GM12891 (cell line): ENCODE measurements around the gene COMP.

Experiments used
- POLR2A ChIP-seq: IDR thresholded peaks from 2 replicates; pipeline ENCODE4 v1.6.1; 2011; ENCODE audit warnings: low read depth, low read length, control low read depth
- POLR2AphosphoS5 ChIP-seq: IDR thresholded peaks from 2 replicates; pipeline ENCODE4 v1.6.1; 2011; ENCODE audit warnings: low read depth, low read length, control low read depth
- POU2F2 ChIP-seq: IDR thresholded peaks from 2 replicates; pipeline ENCODE4 v1.6.1; 2011; ENCODE audit warnings: low read depth, mild to moderate bottlenecking, control low read depth, low read length, moderate library complexity
- SPI1 ChIP-seq: IDR thresholded peaks from 2 replicates; pipeline ENCODE4 v1.6.1; 2011; ENCODE audit warnings: low read depth, low read length, control low read depth
- TAF1 ChIP-seq: IDR thresholded peaks from 2 replicates; pipeline ENCODE4 v1.6.1; 2011; ENCODE audit warnings: low read depth, low read length, control low read depth

DNA sequence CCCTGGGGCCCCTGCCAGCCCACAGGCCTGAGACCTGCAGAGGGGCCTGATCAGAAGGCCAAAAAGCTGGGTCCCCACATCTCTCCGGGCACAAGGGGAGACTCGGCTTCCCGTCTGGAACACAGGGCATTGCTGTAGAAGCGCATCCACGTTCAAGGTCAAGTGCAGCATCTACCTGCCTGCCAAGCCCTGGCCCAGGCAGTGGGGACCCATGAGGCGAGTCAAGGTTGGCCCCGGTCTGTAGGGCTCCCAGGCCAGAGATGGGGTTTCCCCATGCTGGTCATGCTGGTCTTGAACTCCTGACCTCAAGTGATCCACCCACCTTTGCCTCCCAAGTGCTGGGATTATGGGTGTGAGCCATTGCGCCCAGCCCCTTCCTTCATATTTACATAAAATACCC is 13.5 kb upstream of the COMP start:
- TF ChIP-seq POLR2AphosphoS5 (no peak), POU2F2 (no peak), TAF1 (no peak), POLR2A (no peak), SPI1 (no peak)
